GM08714 (cell line): Measurements from ENCODE around the gene ZFAND2A.
"Not testable (repeated sequence)": the region's sequence is repeated elsewhere in the genome, so short reads cannot be mapped to it uniquely, and the experiment has no call there.

Source experiments
- H3K4me3 ChIP-seq: fragments of 200-500 bp; sonication (Bioruptor generic); 2 replicates; pipeline ENCODE4 v1.5.1; 2014; ENCODE audit warnings: mild to moderate bottlenecking, low read length, inconsistent platforms
- ZNF274 ChIP-seq: IDR thresholded peaks from 2 replicates; pipeline ENCODE4 v1.6.1; 2012; ENCODE audit warnings: mild to moderate bottlenecking, low read depth, low read length

The ZFAND2A gene

GRCh38 chr7:1169409-1170368 lies 9.7 kb upstream of the ZFAND2A start:
- TF ChIP-seq ZNF274: no peak
- H3K4me3 ChIP-seq: peak overlapping the region; percentile 47; the same call in 1 of the 2 replicates

DNA sequence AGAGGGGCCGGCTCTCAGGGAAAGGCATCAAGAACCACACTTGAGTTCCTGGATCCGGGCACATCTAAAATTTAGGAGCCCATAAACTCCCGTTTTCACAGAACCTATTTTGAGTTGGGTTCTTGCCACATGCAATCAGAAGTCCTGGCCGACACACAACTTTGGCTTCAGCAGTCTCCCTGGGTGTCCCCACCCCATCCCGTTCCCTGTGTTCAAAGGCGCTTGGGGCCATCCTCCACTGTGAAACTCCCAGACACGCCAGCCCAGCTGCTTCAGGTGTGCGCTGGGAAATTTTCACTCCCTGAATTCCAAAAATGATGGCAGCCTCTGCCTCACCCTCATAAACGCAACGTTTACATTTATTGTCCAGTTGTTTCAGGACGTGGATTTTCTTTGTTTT lies 8.4 kb upstream of the ZFAND2A start:
- no peak for TF ChIP-seq ZNF274
- no peak overlapping the region for H3K4me3 ChIP-seq

DNA sequence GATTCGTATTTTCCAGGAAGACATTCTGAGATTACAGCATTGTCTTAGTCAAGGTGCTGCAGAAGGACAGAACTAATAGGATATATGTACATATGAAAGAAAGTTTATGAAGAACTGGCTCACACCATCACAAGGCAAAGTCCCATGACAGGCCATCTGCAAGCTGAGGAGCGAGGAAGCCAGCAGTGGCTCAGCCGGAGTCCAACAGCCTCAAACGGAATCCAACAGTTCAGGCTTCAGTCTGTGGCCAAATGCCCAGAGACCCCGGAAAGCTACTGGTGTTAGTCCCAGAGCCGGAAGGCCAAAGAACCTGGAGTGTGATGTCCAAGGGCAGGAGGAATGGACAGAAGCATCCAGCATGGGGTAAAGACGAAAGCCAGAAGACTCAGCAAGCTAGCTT lies 4.4 kb upstream of the ZFAND2A start:
- no peak overlapping the region for H3K4me3 ChIP-seq
- TF ChIP-seq ZNF274: no peak

DNA sequence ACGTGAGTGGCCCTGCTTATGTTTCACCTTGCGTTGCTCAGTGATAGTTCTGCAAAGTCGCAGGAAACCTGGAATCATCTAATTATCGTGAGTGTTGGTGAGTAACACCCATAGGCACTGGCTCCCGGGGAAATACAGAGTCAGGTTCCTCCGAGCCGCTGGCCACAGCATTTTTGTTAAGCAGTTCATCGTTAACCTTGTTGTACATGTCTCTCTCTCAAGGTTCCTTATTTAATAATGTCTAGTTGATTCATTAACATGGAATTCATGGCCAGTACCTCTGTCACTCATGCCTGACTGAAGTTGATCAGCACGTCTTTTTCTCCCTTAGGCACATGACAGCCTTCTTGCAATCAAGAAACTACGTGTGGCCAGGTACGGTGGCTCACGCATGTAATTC lies 3.1 kb upstream of the ZFAND2A start:
- TF ChIP-seq ZNF274: no peak

DNA sequence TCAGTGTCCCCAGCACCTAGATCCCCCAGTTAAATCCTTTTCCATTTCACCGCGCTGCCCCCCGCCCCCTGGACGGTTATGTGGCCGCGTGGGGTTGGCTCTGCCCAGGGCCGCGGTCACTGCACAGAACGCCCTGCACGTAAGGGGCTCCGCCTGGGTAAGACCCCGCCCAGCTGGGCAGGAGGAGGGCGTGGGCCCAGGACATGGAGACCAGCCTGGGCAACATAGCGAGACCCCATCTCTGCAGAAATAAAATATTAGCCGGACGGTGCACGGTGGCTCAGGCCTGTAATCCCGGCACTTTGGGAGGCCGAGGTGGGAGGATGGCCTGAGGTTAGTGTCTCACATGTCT lies 650 bp upstream of the ZFAND2A start:
- H3K4me3 ChIP-seq: peak overlapping the region; percentile 97
- TF ChIP-seq ZNF274: no peak

More for the DNA sequence above, 3.1 kb upstream of the ZFAND2A start:
- H3K4me3 ChIP-seq: no peak overlapping the region

GRCh38 chr7:1159231-1159630 lies 765 bp downstream of the ZFAND2A start:
- H3K4me3 ChIP-seq: peak overlapping the region; percentile 84

- peak overlapping the region; percentile 84 for H3K4me3 ChIP-seq
- no peak for TF ChIP-seq ZNF274
Measured at GRCh38 chr7:1158203-1159126, 1.5 kb downstream of the ZFAND2A start.

GRCh38 chr7:1156782-1157535 lies 3.0 kb downstream of the ZFAND2A start:
- no peak for TF ChIP-seq ZNF274
- no peak overlapping the region for H3K4me3 ChIP-seq

- H3K4me3 ChIP-seq: not testable (repeated sequence)
Measured at GRCh38 chr7:1155818-1156781, 3.9 kb downstream of the ZFAND2A start.

- TF ChIP-seq ZNF274: no peak
- H3K4me3 ChIP-seq: no peak overlapping the region
Measured at GRCh38 chr7:1154172-1154739, 5.7 kb downstream of the ZFAND2A start.

GRCh38 chr7:1152492-1152891 lies 7.5 kb downstream of the ZFAND2A start:
- H3K4me3 ChIP-seq: no peak overlapping the region
- TF ChIP-seq ZNF274: no peak

DNA sequence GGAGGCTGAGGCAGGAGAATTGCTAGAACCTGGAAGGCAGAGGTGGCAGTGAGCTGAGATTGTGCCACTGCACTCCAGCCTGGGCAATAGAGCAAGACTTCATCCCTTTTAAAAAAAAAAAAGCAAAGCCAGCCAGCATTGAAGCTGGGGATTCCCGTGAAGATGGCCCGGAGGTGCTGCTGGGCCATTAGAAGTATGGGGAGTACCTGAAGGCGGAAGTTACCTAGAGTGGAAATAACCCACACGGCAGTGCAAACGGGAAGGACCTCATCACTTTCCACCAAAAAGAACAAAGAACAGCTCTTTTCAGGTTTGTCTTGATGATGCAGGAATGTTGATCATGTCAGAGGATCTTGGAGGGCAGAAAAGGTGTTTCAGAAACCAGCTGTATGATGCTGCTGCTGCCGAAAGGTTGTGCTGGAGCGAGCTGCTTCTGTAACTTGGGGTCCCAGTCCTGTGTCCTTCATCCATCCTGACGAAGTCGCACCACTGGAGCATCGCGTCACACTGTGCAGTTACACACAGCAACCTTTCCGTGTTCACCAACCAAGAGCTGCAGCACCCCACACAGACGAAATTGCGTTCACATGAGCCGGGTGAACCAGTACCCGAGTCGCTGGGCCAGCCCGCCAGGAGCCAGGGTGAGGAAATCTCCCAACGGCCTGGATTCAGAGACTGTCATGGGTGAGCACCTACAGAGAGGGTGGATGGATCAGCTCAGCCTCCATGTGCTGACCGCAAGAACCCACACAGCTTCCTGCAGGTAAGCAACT lies 8.2 kb downstream of the ZFAND2A start:
- no peak overlapping the region for H3K4me3 ChIP-seq
- no peak for TF ChIP-seq ZNF274
